Measurements from ENCODE around the gene SCP2D1.

The SCP2D1 gene

GRCh38 chr20:18815194-18815942, 1.8 kb downstream of the SCP2D1 start:
- DNase-seq = no peak

- DNase-seq = no peak
Measured at GRCh38 chr20:18822832-18823231, 9.2 kb downstream of the SCP2D1 start.

GRCh38 chr20:18831830-18832499, 18.4 kb downstream of the SCP2D1 start:
- DNase-seq = no peak

- no peak for DNase-seq
Measured at GRCh38 chr20:18832546-18833200, 19.1 kb downstream of the SCP2D1 start.

GRCh38 chr20:18835466-18836256, 22.1 kb downstream of the SCP2D1 start:
- no peak for DNase-seq

GRCh38 chr20:18837718-18838117, 24.1 kb downstream of the SCP2D1 start:
- no peak for DNase-seq

- DNase-seq = no peak
Measured at GRCh38 chr20:18839507-18840247, 26.1 kb downstream of the SCP2D1 start.

- DNase-seq = no peak
Measured at GRCh38 chr20:18840248-18840645, 26.7 kb downstream of the SCP2D1 start.

GRCh38 chr20:18845017-18845416, 31.4 kb downstream of the SCP2D1 start:
- DNase-seq = no peak

GRCh38 chr20:18847226-18847755, 33.7 kb downstream of the SCP2D1 start:
- DNase-seq = no peak

GRCh38 chr20:18849131-18849530, 35.5 kb downstream of the SCP2D1 start:
- no peak for DNase-seq

GRCh38 chr20:18851629-18852028, 38.0 kb downstream of the SCP2D1 start:
- no peak for DNase-seq

GRCh38 chr20:18852318-18852717, 38.7 kb downstream of the SCP2D1 start:
- no peak for DNase-seq

- no peak for DNase-seq
Measured at GRCh38 chr20:18853216-18853615, 39.6 kb downstream of the SCP2D1 start.

- DNase-seq = no peak
Measured at GRCh38 chr20:18853946-18854646, 40.5 kb downstream of the SCP2D1 start.

GRCh38 chr20:18855882-18856281, 42.3 kb downstream of the SCP2D1 start:
- DNase-seq = no peak

- DNase-seq = no peak
Measured at GRCh38 chr20:18856873-18857272, 43.3 kb downstream of the SCP2D1 start.

GRCh38 chr20:18857640-18858039, 44.1 kb downstream of the SCP2D1 start:
- no peak for DNase-seq

- DNase-seq = no peak
Measured at GRCh38 chr20:18858816-18859215, 45.2 kb downstream of the SCP2D1 start.
